ENCODE measurements around the gene IL16.

DNA sequence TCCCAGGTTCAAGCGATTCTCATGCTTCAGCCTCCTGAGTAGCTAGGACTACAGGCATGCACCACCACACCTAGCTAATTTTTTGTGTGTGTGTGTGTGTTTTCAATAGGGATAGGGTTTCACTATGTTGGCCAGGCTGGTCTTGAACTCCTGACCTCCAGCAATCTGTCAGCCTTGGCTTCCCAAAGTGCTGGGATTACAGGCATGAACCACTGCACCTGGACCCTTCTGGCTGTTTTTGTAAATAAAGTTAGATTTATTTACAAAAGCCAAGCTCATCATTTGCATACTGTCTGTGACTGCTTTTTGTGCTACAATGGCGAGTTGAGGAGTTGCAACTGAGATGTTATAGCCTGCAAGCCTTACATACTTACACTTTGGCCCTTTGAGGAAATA is 28.6 kb upstream of the IL16 start:
- TF ChIP-seq EZH2phosphoT487 (IDR thresholded peaks at IDR 0.05; ENCODE audit: insufficient read depth, low read depth) (no peak), EZH2 (IDR thresholded peaks at IDR 0.05; ENCODE audit: insufficient read depth, poor library complexity, severe bottlenecking) (no peak)
